HG03342 (cell line): ENCODE data around the gene UGT2B7.
"Not testable (repeated sequence)": the region's sequence is repeated elsewhere in the genome, so short reads cannot be mapped to it uniquely, and the experiment has no call there.

Experiments
- ATAC-seq: cut with Tn5 transposase; IDR thresholded peaks from one replicate; pipeline ENCODE4 v1.9.1; 2021; ENCODE audit warnings: mild to moderate bottlenecking, moderate library complexity; ENCODE audit not compliant: unreplicated experiment

UGT2B7 gene

DNA sequence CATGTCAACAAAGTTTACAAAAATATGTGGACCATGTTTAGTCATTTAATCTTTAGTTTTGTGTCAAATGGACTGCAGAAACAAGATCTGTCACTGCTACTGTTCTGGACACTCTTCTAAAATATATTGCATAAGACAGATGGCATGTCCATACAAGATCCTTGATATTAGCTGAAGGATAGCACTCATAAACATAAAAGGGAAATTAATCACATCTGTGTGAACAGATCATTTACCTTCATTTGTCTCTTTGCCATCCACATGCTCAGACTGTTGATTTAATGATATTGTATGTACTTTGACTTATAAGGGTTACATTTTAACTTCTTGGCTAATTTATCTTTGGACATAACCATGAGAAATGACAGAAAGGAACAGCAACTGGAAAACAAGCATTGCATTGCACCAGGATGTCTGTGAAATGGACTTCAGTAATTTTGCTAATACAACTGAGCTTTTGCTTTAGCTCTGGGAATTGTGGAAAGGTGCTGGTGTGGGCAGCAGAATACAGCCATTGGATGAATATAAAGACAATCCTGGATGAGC lies at the start of gene UGT2B7:
UGT2B7 (plus strand) TSS at position 364 of the 546 bp plus-strand sequence; CDS start at position 411, 47 bp downstream.
- no peak for ATAC-seq

DNA sequence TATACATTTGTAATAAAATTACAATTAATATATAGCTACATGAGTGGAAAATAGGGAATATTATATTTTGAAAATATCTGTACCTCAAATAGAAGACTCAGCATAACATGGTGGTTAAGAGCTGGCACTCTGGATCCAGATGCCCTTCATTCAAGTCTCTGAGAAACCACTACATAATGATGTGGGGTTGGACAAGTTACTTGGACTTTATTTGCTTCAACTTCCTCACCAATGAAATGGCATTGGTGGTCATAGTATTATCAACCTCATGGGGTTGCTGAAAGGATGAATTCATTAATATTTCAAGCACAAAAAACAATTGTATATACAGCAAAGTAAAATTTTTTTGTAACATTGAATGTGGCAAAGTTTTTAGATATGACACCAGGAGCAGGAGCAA lies 46.4 kb upstream of the UGT2B7 start:
- ATAC-seq, result no peak

- ATAC-seq, result not testable (repeated sequence)
Measured at GRCh38 chr4:69050853-69051575, 45.3 kb upstream of the UGT2B7 start.

GRCh38 chr4:69051576-69051943 lies 44.7 kb upstream of the UGT2B7 start:
- ATAC-seq, result no peak

DNA sequence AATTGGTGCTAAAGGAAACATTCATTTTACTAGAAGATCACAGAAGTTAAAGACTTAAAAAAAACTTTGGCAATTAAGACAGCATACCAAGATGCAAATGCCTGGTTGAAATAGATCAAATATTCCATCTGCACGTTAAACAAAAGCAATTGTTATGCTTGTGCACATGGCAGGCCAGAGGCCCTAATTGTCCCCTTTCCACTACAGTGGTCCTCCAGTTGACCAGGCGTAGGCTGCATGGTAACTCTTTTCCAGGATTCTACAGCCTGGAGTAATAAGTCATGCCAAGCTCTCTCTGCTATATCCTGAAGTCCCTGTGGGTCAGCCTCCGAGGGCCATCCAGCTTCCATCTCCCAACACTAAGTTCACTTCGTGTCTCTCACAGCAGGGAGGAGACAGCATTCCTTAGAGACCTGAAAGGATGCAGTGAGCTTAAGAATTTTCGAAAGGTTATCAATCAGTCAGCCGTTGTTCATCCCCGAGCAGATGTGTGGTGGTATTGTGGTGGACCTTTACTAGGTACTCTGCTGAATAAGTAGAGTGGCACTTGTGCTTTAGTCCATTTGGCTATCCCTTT lies 42.9 kb upstream of the UGT2B7 start:
- ATAC-seq, result not testable (repeated sequence)

DNA sequence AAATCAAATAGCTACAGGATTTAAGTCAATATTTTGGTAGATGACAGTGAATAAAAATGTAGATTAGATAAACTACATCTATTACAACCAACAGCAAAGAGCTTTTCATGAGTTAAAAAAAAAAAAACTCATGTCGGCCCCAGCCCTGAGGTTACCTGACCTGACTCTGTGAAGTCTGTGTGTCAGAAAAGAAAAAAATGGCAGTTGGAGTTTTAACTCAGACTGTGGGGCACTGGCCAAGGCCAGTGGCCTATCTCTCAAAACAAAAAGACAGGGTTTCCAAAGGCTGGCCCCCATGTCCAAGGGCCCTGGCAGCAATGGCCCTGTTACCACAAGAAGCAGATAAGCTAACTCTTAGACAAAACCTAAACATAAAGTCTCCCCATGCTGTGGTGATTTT lies 42.2 kb upstream of the UGT2B7 start:
- ATAC-seq, result not testable (repeated sequence)

DNA sequence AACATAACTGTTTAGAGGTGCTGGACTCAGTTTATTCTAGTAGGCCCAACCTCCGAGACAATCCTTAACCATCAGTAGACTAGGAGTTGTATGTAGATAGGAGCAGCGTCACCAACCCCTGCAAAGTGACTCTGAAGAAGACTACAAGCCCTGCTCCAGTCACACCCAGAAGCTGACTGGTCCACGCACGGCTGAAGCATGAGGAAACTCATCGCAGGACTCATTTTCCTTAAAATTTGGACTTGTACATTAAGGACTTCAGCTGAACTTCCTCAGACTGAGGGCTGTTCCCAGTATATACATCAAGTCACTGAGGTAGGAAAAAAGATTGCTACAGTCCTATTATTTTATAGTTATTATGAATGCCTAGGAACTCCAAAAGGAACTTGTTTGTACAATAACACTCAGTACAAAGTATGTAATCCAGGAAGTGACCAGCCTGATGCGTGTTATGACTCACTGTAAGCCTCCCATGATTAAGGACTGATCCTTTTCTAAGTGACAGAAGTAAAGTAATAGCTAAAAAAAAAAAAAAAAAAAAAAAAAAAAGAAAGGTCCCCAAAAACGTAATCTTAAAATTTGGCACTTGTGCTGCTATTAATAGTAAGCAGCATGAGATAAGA lies 41.6 kb upstream of the UGT2B7 start:
- ATAC-seq, result peak; percentile 40

GRCh38 chr4:69056150-69056549 lies 40.1 kb upstream of the UGT2B7 start:
- ATAC-seq, result no peak

- peak; percentile 36 for ATAC-seq
Measured at GRCh38 chr4:69056921-69057550, 39.2 kb upstream of the UGT2B7 start.

DNA sequence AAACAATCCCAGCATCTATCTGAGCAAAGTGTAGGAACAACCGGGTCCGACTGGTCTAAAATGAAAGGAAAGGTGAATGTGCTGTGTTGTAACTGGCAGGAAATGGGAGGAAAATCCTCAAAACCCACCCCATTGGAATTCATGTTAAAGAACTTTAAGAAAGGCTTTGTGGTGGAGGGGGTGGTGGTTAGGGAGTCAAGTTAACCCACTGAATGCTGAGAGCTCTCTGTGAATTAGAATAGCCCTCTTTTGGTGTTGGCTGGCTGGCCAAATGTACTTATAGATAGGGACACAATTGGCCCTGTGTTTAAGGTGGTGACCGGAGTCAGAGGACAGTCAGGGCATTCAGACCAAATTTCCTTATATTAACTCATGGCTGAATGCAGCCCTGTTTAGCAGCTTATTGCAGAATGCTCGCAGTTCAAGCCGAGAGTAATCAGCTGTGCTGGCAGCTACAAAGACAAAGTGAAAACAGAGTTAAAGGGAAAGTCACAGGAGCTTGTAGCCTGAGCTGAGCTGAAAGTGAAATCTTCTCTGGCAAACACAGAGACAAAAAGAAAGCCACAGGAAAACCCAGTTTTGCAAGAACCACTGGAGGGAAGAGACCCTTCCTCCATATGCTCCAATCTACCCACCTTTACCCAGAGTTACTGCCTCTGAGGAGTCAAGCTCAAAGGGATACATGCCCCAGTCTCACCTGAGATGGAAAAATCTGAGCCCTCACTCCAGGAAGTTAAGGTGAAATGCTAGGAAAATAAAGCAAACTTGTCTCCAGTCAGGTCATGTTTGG lies 38.5 kb upstream of the UGT2B7 start:
- peak; percentile 77 for ATAC-seq

DNA sequence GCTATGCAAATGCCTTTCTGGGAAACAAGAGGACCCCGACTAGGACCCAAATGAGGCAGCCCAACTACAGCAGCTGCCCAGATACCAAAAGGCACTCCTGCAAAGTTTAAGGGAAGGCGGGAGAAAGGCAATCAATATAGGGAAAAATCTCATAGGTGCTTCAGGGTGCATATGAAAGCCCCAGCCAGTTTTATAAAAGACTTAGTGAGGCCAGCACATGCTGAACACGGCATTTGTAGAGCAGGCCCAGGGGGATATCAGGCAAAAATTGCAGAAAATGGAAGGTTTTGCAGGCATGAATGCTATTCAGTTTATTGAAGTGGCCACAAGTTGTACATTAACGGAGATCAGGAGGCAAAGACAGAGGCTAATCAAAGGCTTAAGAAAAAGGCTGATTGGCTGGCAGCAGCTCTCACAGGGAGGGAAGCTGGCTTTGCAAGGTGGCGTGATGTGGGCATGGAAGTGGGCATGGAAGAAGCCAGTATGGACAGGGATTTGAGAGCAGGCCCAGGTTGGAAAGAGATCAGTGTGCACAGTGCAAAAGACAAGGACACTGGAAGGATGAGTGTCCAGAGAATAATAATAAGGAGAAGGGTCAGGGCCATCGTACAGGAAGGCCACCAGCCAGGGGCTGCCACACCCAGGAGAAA lies 37.7 kb upstream of the UGT2B7 start:
- ATAC-seq, result no peak

- ATAC-seq, result no peak
Measured at GRCh38 chr4:69060651-69061308, 35.5 kb upstream of the UGT2B7 start.

DNA sequence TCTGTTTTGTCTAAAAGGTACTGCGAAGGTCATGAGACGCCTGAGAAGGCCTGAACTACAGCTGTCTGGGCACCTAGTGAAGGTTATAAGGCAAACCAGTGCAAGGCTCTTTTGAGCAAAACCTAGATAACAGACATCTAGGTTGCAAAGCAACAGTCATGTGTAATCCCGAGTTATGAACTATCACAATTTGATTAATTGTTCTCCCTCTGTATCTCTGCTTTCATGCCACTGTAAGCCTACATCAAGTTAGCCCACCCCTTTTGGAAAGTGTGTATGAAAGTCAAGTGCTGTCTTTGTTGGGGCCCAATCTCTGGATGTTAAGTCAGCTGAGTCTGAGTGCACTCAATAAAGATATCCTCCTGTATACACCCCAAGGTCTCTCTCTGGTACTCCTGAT lies 31.9 kb upstream of the UGT2B7 start:
- ATAC-seq, result no peak

GRCh38 chr4:69066945-69067344 lies 29.3 kb upstream of the UGT2B7 start:
- ATAC-seq, result no peak

- ATAC-seq, result no peak
Measured at GRCh38 chr4:69069085-69069484, 27.2 kb upstream of the UGT2B7 start.

GRCh38 chr4:69070590-69070989 lies 25.7 kb upstream of the UGT2B7 start:
- ATAC-seq, result no peak

- no peak for ATAC-seq
Measured at GRCh38 chr4:69071286-69071685, 25.0 kb upstream of the UGT2B7 start.

DNA sequence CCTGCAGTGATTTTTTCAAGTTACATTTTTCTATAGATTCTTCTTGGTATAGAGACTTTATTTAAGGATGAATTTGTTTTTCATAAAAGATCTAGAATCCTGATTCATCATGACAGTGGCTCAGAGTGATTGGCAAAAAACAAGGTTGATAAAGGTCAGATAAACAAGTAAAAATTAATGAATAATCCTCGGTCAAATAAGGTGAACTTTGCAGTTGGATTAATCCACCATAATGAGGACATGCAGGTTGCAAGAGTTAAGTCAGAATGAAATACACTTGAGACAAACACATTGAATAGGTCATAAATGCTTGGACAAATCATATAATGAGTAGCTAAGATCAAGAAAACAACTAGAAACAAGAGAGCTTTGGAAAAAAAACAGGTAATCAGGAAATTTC lies 22.9 kb upstream of the UGT2B7 start:
- no peak for ATAC-seq

- no peak for ATAC-seq
Measured at GRCh38 chr4:69075061-69075792, 21.0 kb upstream of the UGT2B7 start.
